B cell (primary cell): Measurements from ENCODE around the gene WDFY4. TPM values are rescaled to one million over a fixed set of nuclear protein-coding genes. Genes with fewer than 3 reads are reported as not detected.

ENCODE experiments used
- ATAC-seq: fragments of 200-7000 bp; cut with Tn5 transposase; one replicate; pipeline ENCODE4 v1.10.0; 2021; ENCODE audit warnings: low read depth, mild to moderate bottlenecking, moderate number of reproducible peaks, moderate library complexity
- CTCF ChIA-PET: fragments of 350-600 bp; sonication (Branson Sonifier 250); formaldehyde crosslinking; loops from one replicate; lab custom pipeline; 2021; ENCODE audit warnings: antibody characterized with exemption, inconsistent platforms; lab: Charles Lee
- POLR2A ChIA-PET: fragments of 350-600 bp; sonication (Branson Sonifier 250); formaldehyde crosslinking; loops from one replicate; lab custom pipeline; 2021; ENCODE audit warnings: antibody characterized with exemption; lab: Charles Lee
- DNase-seq: peaks from one replicate; pipeline ENCODE4 v3.0.0; 2013
- H2AFZ ChIP-seq: 2 replicates; pipeline ENCODE4 v1.6.1; 2012; ENCODE audit warnings: mild to moderate bottlenecking, low read depth, low read length; ENCODE audit not compliant: insufficient read depth, poor library complexity, severe bottlenecking
- H3K27ac ChIP-seq, 2 donors: 1 replicate in 1 of 2; 2 replicates in 1 of 2; pipeline ENCODE4 v1.5.1; 2012 to 2013; ENCODE audit warnings: low read length in 2 of 2, mild to moderate bottlenecking in 2 of 2, moderate library complexity in 1 of 2
- H3K27me3 ChIP-seq, 4 experiments: fragments of 200-600 bp in 1 of 4; sonication (generic) in 1 of 4; replicated peaks in 1 of 4; 1 replicate in 2 of 4; 2 replicates in 2 of 4; pipeline versions ENCODE4 v1.6.1 to v1.7.0; 2013 to 2016; ENCODE audit warnings: low read length in 3 of 4, mild to moderate bottlenecking in 2 of 4, mixed read lengths in 1 of 4, moderate library complexity in 1 of 4; ENCODE audit not compliant: insufficient read depth in 4 of 4, control insufficient read depth in 3 of 4; ENCODE audit errors: control extremely low read depth in 1 of 4
- H3K36me3 ChIP-seq, 2 experiments: replicated peaks in 1 of 2; 1 replicate in 1 of 2; 2 replicates in 1 of 2; pipeline versions ENCODE4 v1.6.1 to v1.7.1; 2013; ENCODE audit warnings: low read length in 1 of 2; ENCODE audit not compliant: insufficient read depth in 2 of 2, control insufficient read depth in 1 of 2; ENCODE audit errors: control extremely low read depth in 1 of 2, extremely low read depth in 1 of 2
- H3K4me1 ChIP-seq, 2 donors: fragments of 200-600 bp in 1 of 2; sonication (generic) in 1 of 2; 1 replicate in 1 of 2; 2 replicates in 1 of 2; pipeline versions ENCODE4 v1.5.1 to v1.6.1; 2013 to 2017; ENCODE audit warnings: low read length in 2 of 2; ENCODE audit not compliant: control insufficient read depth in 2 of 2, insufficient read depth in 2 of 2
- H3K4me2 ChIP-seq: replicated peaks from 2 replicates; pipeline ENCODE3; 2012; ENCODE audit warnings: mild to moderate bottlenecking, low read depth, low read length; ENCODE audit not compliant: poor library complexity, severe bottlenecking
- H3K4me3 ChIP-seq, 5 experiments: fragments of 200-600 bp in 1 of 5; sonication (generic) in 1 of 5; 1 replicate in 3 of 5; 2 replicates in 2 of 5; pipeline versions ENCODE4 v1.5.1 to v1.7.0; 2011 to 2016; ENCODE audit warnings: low read length in 4 of 5, mild to moderate bottlenecking in 4 of 5, low read depth in 2 of 5, control low read depth in 1 of 5, moderate library complexity in 1 of 5; ENCODE audit not compliant: insufficient read depth in 1 of 5; ENCODE audit errors: control extremely low read depth in 1 of 5, extremely low read depth in 1 of 5
- H3K79me2 ChIP-seq: fragments of 200-600 bp; sonication (generic); one replicate; pipeline ENCODE4 v1.6.0; 2016; ENCODE audit warnings: low read length; ENCODE audit not compliant: control insufficient read depth, insufficient read depth
- H3K9ac ChIP-seq: fragments of 200-600 bp; sonication (generic); 2 replicates; pipeline ENCODE4 v1.6.1; 2017; ENCODE audit warnings: mild to moderate bottlenecking, low read length, moderate library complexity
- H3K9me3 ChIP-seq, 3 donors: one replicate each; pipeline versions ENCODE4 v1.6.1 to v1.7.1; 2013; ENCODE audit warnings: low read length in 2 of 3; ENCODE audit not compliant: control insufficient read depth in 2 of 3, insufficient read depth in 1 of 3; ENCODE audit errors: control extremely low read depth in 1 of 3
- H4K20me1 ChIP-seq: 2 replicates; pipeline ENCODE4 v1.6.0; 2012; ENCODE audit warnings: mild to moderate bottlenecking, low read length; ENCODE audit not compliant: insufficient read depth, control insufficient read depth, poor library complexity, severe bottlenecking
- H3K27ac Mint-ChIP-seq: one replicate; pipeline ENCODE4 v1.8.0; 2021; ENCODE audit warnings: mixed read lengths
- H3K27me3 Mint-ChIP-seq: one replicate; pipeline ENCODE4 v1.8.0; 2021; ENCODE audit warnings: mixed read lengths
- H3K4me1 Mint-ChIP-seq: one replicate; pipeline ENCODE4 v1.8.0; 2021; ENCODE audit warnings: mixed read lengths
- H3K4me3 Mint-ChIP-seq: one replicate; pipeline ENCODE4 v1.8.0; 2021; ENCODE audit warnings: mixed read lengths
- H3K9me3 Mint-ChIP-seq: one replicate; pipeline ENCODE4 v1.8.0; 2022; ENCODE audit warnings: mixed read lengths; ENCODE audit not compliant: insufficient read depth
- CTCF ChIP-seq: fragments of 200-600 bp; IDR thresholded peaks from one replicate; pipeline ENCODE4 v1.8.0; 2022; ENCODE audit warnings: antibody characterized with exemption, mild to moderate bottlenecking
- EZH2 ChIP-seq: IDR thresholded peaks from 2 replicates; pipeline ENCODE4 v1.6.1; 2012; ENCODE audit warnings: borderline replicate concordance, low read depth, mild to moderate bottlenecking, moderate library complexity, low read length; ENCODE audit not compliant: insufficient read depth, poor library complexity, severe bottlenecking
- WGBS: methylation state at CpG from one replicate; pipeline ENCODE4 v1.1.5; 2013; ENCODE audit warnings: missing lambda C conversion rate; ENCODE audit not compliant: insufficient coverage; 5-methylcytosine and 5-hydroxymethylcytosine counted together
- intact Hi-C: fragments of 100-400 bp; cut with micrococcal nuclease; formaldehyde crosslinking; loops from one replicate; pipeline ENCODE4 v1.10.0; 2022
- polyA plus RNA-seq: library from polyadenylated mRNA; depleted of rRNA; stranded (reverse); fragments of >200 nt; gene quantifications from 2 replicates; pipeline ENCODE4 v1.2.3, GENCODE V29; 2012
- total RNA-seq, 2 donors: library from RNA; stranded (reverse); fragments of 120-200 nt in 1 of 2; gene quantifications; 1 replicate in 1 of 2; 2 replicates in 1 of 2; pipeline versions ENCODE4 v1.2.3 to v1.2.4, GENCODE V29; 2013 to 2022

Gene WDFY4
- total and polyA plus RNA-seq, 2 donors (not counting 1 experiment from before 2014, with no cell fraction given): 262 to 560 TPM

DNA sequence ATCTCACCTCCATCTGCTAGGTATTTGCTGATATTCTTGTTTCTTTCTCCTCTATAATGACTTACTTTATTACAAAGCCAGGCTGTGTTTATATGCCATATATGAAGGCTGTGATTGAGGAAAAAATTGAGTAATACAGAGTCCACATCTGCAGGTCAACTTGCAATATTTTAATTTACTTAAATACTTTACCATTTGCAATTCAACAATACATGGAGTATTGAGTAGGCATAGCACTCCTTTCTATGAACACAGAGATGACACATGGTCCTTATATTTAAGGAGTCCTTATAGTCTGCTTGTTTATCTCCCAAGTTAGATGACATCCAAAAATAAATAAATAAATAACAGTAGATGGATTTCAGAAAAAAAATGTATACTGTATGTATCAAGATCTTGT, 158.5 kb downstream of the WDFY4 start:
- intact Hi-C loops: no loop called here
- Mint-ChIP-seq H3K9me3 (no peaks in the 10 kb centered on the region), H3K27ac (no peak overlapping the region), H3K4me1 (no peaks in the 10 kb centered on the region), H3K27me3 (no peaks in the 10 kb centered on the region), H3K4me3 (no peak overlapping the region)
- peaks cover 3% of the 10 kb centered on the region for H3K79me2 ChIP-seq
- no peak overlapping the region for H2AFZ ChIP-seq
- no peaks in the 10 kb centered on the region for H3K9me3 ChIP-seq
- peaks cover 7 to 97% of the 10 kb centered on the region in 2 experiments for H3K36me3 ChIP-seq
- H3K4me2 ChIP-seq: no peak overlapping the region
- no peak overlapping the region for H3K27ac ChIP-seq
- H3K4me3 ChIP-seq: no peak overlapping the region
- H3K9ac ChIP-seq: no peak overlapping the region
- H4K20me1 ChIP-seq: peaks cover 7% of the 10 kb centered on the region
- TF ChIP-seq CTCF (no peak), EZH2 (no peak)
- no peaks in the 10 kb centered on the region for H3K4me1 ChIP-seq
- ATAC-seq (no peak), DNase-seq (no peak)
- CTCF ChIA-PET: no interaction called here
- POLR2A ChIA-PET: no interaction called here
- H3K27me3 ChIP-seq: no peaks in the 10 kb centered on the region

DNA sequence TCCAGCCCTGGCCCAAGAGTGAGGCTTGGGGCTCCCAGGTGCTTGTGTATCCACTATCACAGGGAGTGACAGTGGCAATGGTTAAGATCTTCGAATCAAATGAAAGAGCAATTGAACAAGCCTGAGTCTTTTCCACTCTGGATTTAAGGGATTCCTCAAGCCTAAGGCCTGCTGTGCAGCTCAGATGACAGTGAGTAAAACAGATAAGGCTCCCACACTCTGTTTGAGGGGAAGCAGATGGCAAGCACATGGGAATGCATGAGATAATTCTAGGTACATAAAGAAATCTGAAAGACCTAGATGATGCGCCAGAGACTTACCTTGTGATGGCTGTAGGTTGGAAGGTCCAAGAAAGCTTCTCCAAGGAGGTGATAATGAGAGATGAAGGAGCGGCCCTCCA, 159.9 kb downstream of the WDFY4 start:
- Histone ChIP-seq H3K4me1 (no peaks in the 10 kb centered on the region), H3K36me3 (peaks cover 9 to 95% of the 10 kb centered on the region in 2 experiments), H4K20me1 (peaks cover 21% of the 10 kb centered on the region), H3K27ac (no peak overlapping the region), H3K27me3 (no peaks in the 10 kb centered on the region), H3K4me3 (no peak overlapping the region), H3K9me3 (no peaks in the 10 kb centered on the region), H3K79me2 (peaks cover 5% of the 10 kb centered on the region), H3K4me2 (no peak overlapping the region), H3K9ac (no peak overlapping the region), H2AFZ (no peak overlapping the region)
- Mint-ChIP-seq H3K9me3 (no peaks in the 10 kb centered on the region), H3K4me1 (no peaks in the 10 kb centered on the region), H3K4me3 (no peak overlapping the region), H3K27me3 (no peaks in the 10 kb centered on the region), H3K27ac (no peak overlapping the region)
- ATAC-seq: no peak
- CTCF ChIA-PET: interaction anchor here (1.0 kb wide), 1 partner anchor 25 kb away, joined by 4 read pairs; no protein-coding TSS in a partner anchor
- POLR2A ChIA-PET: no interaction called here
- DNase-seq: no peak
- intact Hi-C loops: no loop called here
- no peak for TF ChIP-seq EZH2
- TF ChIP-seq CTCF: no peak
- 100% methylated on average over 3 of the region's 3 CpGs for WGBS
